HG03025 (cell line): ENCODE measurements around the gene CTSE.

Experiments used
- ATAC-seq: cut with Tn5 transposase; IDR thresholded peaks from one replicate; pipeline ENCODE4 v1.9.1; 2021; ENCODE audit warnings: mild to moderate bottlenecking, moderate library complexity; ENCODE audit not compliant: unreplicated experiment, low FRiP score

Gene CTSE

DNA sequence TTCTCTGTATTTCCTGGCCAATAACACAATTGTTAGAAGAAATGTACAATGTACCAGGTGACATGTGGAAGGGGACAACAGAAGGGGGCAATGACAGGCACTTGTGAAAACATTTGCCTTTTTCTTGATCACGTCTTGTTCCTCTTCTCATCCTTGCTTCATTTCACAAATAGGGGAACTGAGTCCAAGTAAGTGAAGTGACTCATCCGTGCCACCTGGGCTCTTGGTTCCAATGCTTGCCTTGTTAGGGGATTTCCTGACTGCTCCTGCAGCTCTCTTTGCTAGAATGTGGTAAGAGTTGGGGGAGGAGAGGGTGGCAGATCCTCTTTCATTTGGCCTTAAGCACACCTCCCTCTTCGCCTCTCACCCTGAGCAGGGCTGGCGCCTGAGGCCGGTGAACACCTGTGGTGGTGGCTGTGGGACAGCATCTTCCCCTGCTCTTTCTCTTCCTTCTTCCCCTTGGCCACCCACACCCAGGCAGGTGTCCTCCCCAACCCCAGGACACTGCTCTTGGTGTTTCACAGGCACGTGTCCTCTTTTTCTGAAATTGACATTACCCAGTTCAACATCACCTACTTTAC, 27.1 kb upstream of the CTSE start:
- ATAC-seq, result peak; percentile 82

DNA sequence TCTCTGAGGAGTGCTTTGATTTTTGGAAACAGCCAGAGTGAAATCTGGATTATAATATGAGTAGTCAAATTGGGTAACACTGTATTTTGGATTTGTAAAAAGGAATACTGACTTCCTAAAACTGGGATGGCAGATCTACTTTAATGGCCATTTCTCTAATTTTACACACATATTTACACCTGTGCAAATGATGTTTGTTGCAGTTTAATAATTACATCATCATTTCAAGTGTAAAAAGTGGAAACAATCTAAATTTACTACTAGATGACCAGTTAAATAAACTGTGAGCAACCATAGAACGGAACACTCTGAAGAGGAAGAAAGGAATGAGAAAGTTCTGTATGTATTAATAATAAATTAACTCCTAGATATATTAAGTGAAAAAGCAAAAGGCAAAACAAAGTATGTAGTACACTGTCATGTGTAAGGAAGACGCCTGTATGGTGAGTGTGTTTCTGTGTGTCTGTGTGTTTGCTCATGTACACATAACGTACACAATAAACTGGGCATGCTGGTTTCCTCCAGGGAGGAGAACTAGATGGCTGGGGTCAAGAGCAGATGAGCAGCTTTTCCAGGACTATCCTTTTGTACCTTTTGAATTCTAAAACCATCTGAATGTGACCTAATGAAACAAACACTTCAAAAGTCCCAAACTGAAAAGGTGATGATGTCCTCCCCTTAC, 26.4 kb upstream of the CTSE start:
- ATAC-seq, result no peak

- no peak for ATAC-seq
These were observed 25.6 kb upstream of the CTSE start for GRCh38 chr1:206049293-206049692.

GRCh38 chr1:206048582-206048981, 24.9 kb upstream of the CTSE start:
- ATAC-seq, result no peak

DNA sequence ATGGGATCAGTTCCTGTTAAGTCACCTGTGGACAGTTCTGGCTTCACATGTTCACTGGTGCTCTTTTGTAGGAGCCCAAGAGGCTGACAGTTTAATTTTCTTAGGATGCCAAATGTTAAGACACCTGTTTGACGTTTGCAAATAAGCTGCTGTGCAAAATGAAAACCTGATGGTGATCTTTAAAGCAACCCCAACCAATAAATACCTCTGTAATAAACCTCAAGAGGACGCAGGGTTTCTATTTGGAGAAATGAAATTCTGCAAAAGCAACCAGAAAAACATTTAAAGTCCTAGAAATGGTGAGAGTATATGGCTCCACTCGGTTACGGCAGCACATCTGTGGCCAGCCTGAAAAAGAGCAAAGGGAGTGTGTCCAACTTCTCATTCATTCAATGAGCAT, 23.6 kb upstream of the CTSE start:
- ATAC-seq, result no peak

DNA sequence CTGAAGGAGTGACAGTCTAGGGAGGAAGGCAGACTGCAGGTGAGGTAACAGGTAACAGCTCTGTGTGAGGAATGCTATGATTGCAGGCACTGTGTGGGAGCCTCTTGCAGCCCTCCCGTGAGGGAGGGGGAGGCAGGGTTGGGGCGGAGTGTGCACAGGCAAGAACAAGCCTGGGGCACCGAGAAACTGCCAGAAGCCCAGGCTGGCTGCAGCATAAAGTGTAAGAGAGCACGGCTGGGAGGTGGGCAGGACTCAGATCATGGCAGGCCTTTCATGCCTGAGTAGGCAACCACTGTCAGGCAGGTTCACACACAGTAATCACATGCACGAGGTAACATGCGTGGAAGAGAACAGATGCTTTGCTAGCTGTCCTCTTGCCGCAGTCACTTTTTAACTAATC, 17.9 kb upstream of the CTSE start:
- no peak for ATAC-seq

DNA sequence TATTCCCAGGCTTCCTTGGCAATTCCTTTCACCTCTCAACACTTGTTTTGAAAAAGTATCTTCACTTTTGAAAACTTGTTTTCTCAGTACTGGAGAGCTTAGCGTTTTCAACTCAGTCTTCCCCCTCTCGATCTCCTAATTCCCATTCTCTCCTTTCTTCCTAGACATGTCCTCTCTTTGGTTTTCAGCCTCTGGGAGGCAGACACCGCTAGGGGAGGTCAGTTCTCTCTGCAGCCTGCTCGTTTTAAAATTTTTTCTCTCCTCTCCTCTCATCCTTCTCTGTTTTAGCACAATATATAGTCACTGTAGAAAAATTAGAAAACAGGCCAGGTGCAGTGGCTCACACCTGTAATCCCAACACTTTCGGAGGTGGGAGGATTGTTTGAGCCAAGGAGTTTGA, 16.6 kb upstream of the CTSE start:
- no peak for ATAC-seq

- ATAC-seq, result no peak
These were observed 15.6 kb upstream of the CTSE start for GRCh38 chr1:206039046-206039973.

- no peak for ATAC-seq
These were observed 13.9 kb upstream of the CTSE start for GRCh38 chr1:206037581-206037980.

DNA sequence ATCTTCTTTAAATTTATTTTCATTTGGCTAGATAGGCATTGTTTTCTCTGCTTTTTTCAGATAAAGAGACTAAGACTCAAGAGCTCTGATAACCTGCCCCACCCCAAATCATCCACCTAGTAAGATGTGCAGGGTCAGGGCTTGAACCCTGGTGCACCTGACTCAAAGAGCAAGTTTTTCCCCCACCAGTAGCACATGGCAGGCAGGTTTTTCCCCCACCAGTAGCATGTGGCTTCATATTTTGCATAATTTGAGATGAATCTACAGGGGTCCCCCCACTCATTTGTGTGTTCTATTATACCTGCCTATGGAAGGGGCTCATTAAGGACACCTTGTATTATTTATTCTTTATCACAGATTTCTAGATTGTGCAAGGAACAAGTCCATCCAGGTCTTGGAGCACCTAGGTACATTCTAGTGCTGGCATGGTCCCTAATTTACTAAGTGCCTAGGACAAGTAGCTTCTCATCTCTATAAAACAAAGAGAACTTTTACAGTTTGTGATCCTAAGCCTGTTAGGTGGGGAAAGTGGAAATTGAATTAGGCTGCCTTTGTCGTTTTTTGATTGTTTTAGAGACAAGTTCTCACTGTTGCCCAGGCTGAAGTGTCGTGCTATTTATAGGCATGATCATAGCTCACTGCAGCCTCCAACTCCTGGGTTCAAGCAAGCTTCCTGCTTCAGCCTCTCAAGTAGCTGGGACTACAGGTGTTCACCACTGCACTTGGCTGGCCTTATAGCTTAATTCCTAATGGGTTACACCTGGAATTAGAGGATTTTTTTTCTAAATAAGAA, 13.2 kb upstream of the CTSE start:
- ATAC-seq, result no peak

- ATAC-seq, result no peak
These were observed 11.3 kb upstream of the CTSE start for GRCh38 chr1:206035027-206035426.

- no peak for ATAC-seq
These were observed 8.9 kb upstream of the CTSE start for GRCh38 chr1:206032380-206033140.

GRCh38 chr1:206030714-206031113, 7.0 kb upstream of the CTSE start:
- ATAC-seq, result no peak

DNA sequence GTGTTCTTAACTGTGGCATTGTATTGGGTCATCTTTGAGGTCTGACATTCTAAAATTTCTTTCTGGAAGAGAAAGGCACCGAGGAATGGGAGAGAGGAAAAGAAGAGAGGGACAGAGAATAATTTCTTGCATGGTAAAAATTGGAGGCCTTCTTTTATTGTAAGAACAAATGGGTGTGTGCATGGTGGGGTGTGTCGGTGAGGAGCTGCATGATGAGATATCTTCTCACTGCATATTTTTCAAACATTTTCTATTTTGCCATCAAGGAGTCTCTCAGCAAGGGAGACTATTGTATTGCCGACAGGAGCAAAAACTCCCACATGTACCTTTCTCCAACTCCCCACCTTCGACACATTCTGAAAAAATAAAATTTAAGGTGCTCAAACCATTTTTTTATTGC, 6.5 kb upstream of the CTSE start:
- no peak for ATAC-seq

DNA sequence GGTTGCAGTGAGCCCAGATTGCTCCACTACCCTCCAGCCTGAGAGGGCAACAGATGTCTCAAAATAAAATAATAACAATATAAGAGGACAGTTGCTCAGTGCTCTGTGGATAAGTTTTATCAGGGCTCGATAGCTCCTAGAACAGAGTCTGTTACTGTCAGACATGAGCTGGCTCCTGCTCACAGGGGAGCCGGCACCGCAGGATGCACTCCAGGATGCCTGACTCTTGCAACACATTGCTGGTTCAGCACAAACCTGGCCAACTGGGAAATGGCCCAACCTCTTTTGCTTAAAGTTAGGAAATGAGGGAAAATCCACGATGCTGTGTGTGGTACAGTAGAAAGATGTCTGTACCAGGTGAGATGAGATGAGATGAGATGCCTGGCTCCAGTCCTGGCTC, 5.8 kb upstream of the CTSE start:
- no peak for ATAC-seq

DNA sequence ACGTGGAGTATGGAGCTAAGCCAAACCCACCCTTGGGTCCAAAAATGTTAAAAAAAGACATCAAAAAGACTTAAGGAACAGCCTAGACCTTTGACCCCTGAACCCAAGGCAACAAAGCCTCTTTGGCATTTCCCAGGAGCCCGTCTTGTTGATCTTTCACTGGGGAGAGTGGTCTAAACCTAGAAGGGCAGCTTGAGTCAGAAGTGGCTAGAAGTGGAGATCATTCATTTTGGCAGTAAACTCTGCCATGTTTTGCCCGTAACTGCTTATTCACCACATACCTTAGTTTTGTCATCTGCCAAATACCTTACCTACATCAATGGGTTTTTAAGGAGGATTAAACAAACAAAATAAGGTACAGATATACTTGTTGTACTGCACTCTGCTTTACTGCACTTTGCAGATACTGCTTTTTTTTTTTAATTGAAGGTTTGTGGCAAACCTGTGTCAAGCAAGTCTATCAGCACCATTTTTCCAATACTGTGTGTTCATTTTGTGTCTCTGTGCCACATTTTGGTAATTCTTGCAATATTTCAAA, 1.7 kb upstream of the CTSE start:
- ATAC-seq, result no peak

DNA sequence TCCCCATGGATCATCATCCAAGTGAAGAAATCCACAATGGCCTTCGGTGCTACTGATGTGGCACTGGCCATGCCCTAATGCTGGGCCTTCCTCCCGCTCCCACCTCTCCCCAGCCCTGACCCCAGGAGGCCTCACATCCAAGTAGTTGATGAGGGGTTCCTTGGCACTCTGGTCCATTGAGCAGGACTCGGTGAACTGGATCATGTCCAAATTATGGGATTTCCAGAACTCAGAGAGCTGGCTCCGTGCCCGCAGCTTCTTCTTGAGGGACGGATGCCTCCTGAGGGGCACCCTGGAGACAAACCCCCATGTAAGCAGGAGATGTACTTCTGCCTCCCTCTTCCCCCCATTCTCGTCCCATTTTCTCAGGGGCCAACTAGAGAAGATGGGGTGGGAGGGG, 929 bp downstream of the CTSE start:
- ATAC-seq, result no peak

DNA sequence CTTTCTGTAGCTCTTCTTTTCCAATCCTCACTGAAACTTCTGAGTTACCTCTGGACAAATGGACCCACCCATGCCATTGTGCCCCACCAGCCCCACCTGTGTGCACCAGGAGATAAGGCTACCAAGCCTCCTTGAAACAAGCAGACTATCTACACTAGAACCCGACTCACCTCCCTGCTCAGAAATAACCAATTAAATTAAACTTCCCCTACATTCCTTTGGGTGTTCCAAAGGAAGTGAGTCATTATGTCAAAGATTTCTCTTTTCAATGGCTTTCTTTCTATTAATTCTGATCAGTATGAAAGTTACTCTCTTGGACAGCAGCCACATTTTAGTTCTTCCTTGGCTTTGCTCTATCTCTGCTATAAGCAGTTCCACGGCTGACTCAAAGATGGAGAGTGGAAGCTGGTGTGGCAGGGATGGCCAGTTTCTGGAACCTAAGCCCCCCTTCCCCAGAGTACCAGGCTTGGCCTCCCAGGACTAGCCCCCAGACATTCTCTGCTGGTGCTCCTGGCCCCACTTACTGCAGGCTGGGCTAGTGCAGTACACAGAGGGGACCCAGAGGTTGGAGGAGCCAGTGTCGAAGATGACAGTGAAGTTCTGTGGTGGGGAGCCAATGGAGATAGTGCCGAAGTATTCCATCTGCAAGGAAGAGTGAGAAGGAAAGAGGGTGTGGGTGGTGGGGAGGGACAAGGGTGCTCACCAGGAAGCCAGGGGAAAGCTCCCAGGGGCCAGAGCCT, 1.9 kb downstream of the CTSE start:
- ATAC-seq, result no peak

- no peak for ATAC-seq
These were observed 2.6 kb downstream of the CTSE start for GRCh38 chr1:206021008-206021625.
